Activated CD4-positive, alpha-beta memory T cell treated with anti-CD3 and anti-CD28 coated beads for 36 hours (primary cell): Measurements from ENCODE around the gene BCL2L2. TPM values are rescaled to one million over a fixed set of nuclear protein-coding genes. Genes with fewer than 3 reads are reported as not detected.
"Not testable (repeated sequence)": the region's sequence is repeated elsewhere in the genome, so short reads cannot be mapped to it uniquely, and the experiment has no call there.

Experiments
- CTCF ChIA-PET: fragments of 350-600 bp; sonication (Branson Sonifier 250); formaldehyde crosslinking; loops from one replicate; lab custom pipeline; 2021; ENCODE audit warnings: antibody characterized with exemption, inconsistent platforms; lab: Charles Lee
- POLR2A ChIA-PET: fragments of 350-600 bp; sonication (Branson Sonifier 250); formaldehyde crosslinking; loops from one replicate; lab custom pipeline; 2021; ENCODE audit warnings: antibody characterized with exemption; lab: Charles Lee
- DNase-seq: peaks from one replicate; pipeline ENCODE4 v3.0.0-alpha.2; 2020
- H3K27ac Mint-ChIP-seq: one replicate; pipeline ENCODE4 v1.8.0; 2021; ENCODE audit warnings: mixed read lengths
- H3K27me3 Mint-ChIP-seq: one replicate; pipeline ENCODE4 v1.8.0; 2021; ENCODE audit warnings: mixed read lengths
- H3K36me3 Mint-ChIP-seq: one replicate; pipeline ENCODE4 v1.8.0; 2021; ENCODE audit warnings: mixed read lengths
- H3K4me1 Mint-ChIP-seq: one replicate; pipeline ENCODE4 v1.8.0; 2021; ENCODE audit warnings: low read depth, mixed read lengths
- H3K4me3 Mint-ChIP-seq: one replicate; pipeline ENCODE4 v1.8.0; 2021; ENCODE audit warnings: mild to moderate bottlenecking, mixed read lengths
- H3K9me3 Mint-ChIP-seq: one replicate; pipeline ENCODE4 v1.8.0; 2021; ENCODE audit warnings: mixed read lengths
- intact Hi-C: fragments of 100-400 bp; cut with micrococcal nuclease; formaldehyde crosslinking; loops from one replicate; pipeline ENCODE4 v1.15.1; 2023
- total RNA-seq, 2 experiments: library from RNA; stranded (reverse); gene quantifications; one replicate each; pipeline ENCODE4 v1.2.3, GENCODE V29; 2021

The BCL2L2 gene
- total RNA-seq, 2 experiments from 2014 or later: 0.55 to 0.85 TPM

- peaks cover 1% of the 10 kb centered on the region for H3K27me3 Mint-ChIP-seq
- H3K4me1 Mint-ChIP-seq: peaks cover 23% of the 10 kb centered on the region
- intact Hi-C loops: loop anchor here (2.0 kb wide), 1 partner anchor 231 kb away; the partner anchor contains the start of gene ZFHX2
- ChIA-PET POLR2A (interaction anchor here (1.2 to 4.5 kb wide), 3 partner anchors 18 to 794 kb away, joined by 6 to 102 read pairs (median 17); partner anchors contain the start of genes ACIN1, C14orf119, DCAF11 and NRL), CTCF (interaction anchor here (0.7 to 4.8 kb wide), 12 partner anchors 14 to 262 kb away, joined by 3 to 76 read pairs (median 6); partner anchors contain the start of genes ACIN1, BCL2L2, C14orf119 and CDH24)
- peak overlapping the region; percentile 90 for H3K27ac Mint-ChIP-seq
- no peak for DNase-seq
- peak overlapping the region; percentile 92 for H3K4me3 Mint-ChIP-seq
- no peaks in the 10 kb centered on the region for H3K9me3 Mint-ChIP-seq
- H3K36me3 Mint-ChIP-seq: peaks cover 15% of the 10 kb centered on the region
Measured at GRCh38 chr14:23319746-23320583, 13.3 kb downstream of the BCL2L2 start.

GRCh38 chr14:23320584-23321571 is 14.2 kb downstream of the BCL2L2 start, which contains the start of gene PABPN1:
Gene PABPN1, plus strand, starts transcription at chr14:23321457. Its CDS starts 13 bp downstream, at chr14:23321470.
- ChIA-PET CTCF (interaction anchor here (0.6 to 4.8 kb wide), 21 partner anchors 15 to 921 kb away, joined by 3 to 76 read pairs (median 6); partner anchors contain the start of genes ACIN1, BCL2L2, C14orf119 and CDH24), POLR2A (interaction anchor here (0.6 to 4.5 kb wide), 10 partner anchors 19 to 921 kb away, joined by 3 to 102 read pairs (median 5); partner anchors contain the start of genes ACIN1, AP1G2, C14orf119 and DCAF11)
- H3K9me3 Mint-ChIP-seq: no peaks in the 10 kb centered on the region
- DNase-seq: peak; percentile 99
- intact Hi-C loops: loop anchor here (1.0 to 2.0 kb wide), 6 partner anchors 20 to 793 kb away; partner anchors contain the start of genes ACIN1, C14orf119, DCAF11 and HOMEZ
- H3K27me3 Mint-ChIP-seq: no peaks in the 10 kb centered on the region
- peak within 1 kb of the TSS; percentile 90 for H3K27ac Mint-ChIP-seq
- peak within 1 kb of the TSS; percentile 92 for H3K4me3 Mint-ChIP-seq
- H3K4me1 Mint-ChIP-seq: peaks cover 23% of the 10 kb centered on the region
- H3K36me3 Mint-ChIP-seq: peaks cover 21% of the 10 kb centered on the region

DNA sequence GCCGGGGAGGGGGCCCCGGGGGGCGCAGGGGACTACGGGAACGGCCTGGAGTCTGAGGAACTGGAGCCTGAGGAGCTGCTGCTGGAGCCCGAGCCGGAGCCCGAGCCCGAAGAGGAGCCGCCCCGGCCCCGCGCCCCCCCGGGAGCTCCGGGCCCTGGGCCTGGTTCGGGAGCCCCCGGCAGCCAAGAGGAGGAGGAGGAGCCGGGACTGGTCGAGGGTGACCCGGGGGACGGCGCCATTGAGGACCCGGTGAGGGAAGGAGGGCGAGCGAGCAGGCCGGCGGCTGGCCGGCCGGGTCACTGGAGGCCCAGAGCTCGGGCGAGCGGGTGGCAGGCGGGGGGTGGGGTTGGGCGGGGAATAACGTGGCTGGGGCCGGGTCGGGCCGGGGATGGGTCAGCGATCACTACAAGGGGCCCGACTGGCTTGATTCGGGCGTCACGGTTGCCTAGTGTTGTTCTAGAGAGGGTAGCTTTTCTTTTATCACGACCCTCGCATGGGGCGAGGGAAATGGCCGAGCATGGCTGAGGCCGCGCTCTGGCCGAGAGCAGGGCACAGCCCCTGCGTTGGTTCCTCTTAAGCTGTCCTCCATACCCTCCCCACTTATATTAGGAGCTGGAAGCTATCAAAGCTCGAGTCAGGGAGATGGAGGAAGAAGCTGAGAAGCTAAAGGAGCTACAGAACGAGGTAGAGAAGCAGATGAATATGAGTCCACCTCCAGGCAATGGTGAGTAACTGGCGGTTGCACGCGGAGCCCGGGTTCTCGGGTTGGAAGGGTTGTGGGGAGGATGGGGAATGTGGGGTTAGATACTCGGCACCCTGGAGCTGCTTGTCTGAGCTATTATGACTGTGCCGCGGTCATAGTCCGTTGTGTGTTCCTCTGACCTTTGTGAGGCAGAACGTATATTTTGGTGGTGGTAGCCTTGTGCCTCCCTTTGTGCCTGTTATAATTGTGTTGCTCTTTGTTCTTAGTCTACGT is 15.2 kb downstream of the BCL2L2 start:
- intact Hi-C loops: loop anchor here (1.0 to 2.0 kb wide), 7 partner anchors 21 to 792 kb away; partner anchors contain the start of genes ACIN1, C14orf119, DCAF11 and HOMEZ
- Mint-ChIP-seq H3K4me3 (peak overlapping the region; percentile 78), H3K36me3 (peaks cover 24% of the 10 kb centered on the region), H3K27ac (peak overlapping the region; percentile 89), H3K4me1 (peaks cover 23% of the 10 kb centered on the region), H3K9me3 (no peaks in the 10 kb centered on the region), H3K27me3 (no peaks in the 10 kb centered on the region)
- DNase-seq: peak; percentile 86
- POLR2A ChIA-PET: interaction anchor here (0.6 to 4.5 kb wide), 11 partner anchors 9 to 1129 kb away, joined by 3 to 102 read pairs (median 4); partner anchors contain the start of genes ACIN1, C14orf119, HOMEZ and PPP1R3E
- CTCF ChIA-PET: interaction anchor here (0.6 to 4.8 kb wide), 20 partner anchors 11 to 920 kb away, joined by 3 to 76 read pairs (median 5); partner anchors contain the start of genes CDH24, HOMEZ, PPP1R3E and TINF2

DNA sequence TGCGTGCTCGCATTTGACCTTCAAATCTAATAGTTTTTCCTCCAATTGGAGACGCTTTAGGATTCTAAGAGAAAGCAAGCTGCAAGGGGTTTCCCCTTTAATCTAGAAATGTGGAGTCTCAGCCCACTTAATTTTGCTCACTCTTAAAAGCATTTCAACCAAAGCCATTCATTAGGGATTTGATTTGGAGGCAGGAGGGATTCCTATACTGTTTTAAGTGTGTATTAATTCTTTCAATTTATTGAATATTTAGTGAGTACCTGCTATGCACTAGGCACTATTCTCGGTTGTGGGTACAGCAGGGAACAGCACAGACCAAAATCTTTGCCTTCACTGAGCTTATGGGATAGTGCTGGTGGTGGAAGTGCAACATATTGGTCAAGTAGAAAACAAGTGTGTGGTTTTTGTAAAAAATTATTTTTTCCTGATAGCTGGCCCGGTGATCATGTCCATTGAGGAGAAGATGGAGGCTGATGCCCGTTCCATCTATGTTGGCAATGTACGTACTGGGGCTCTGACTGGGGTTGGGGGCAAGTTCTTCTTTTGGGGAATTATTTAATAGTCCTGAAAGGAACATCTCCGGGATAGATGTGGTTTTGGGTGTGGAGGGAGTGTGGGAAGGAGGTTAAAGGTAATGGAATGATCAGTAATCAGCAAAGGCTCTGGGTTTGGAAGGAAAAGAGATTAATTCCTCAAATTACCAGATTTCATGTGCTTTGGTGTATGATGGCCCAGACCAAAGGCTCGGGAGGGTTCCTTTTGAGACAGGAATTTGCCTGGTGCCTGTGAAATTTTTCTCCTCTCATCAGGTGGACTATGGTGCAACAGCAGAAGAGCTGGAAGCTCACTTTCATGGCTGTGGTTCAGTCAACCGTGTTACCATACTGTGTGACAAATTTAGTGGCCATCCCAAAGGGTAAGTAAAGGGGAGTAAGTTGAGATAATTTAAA is 16.2 kb downstream of the BCL2L2 start:
- ChIA-PET POLR2A (interaction anchor here (0.6 to 4.5 kb wide), 9 partner anchors 8 to 1128 kb away, joined by 3 to 102 read pairs (median 4); partner anchors contain the start of genes ACIN1, C14orf119, HOMEZ and PPP1R3E), CTCF (interaction anchor here (0.6 to 4.8 kb wide), 14 partner anchors 10 to 265 kb away, joined by 3 to 76 read pairs (median 8); partner anchors contain the start of genes CDH24, HOMEZ, PPP1R3E and ZFHX2)
- Mint-ChIP-seq H3K4me3 (peak overlapping the region; percentile 78), H3K9me3 (no peaks in the 10 kb centered on the region), H3K27ac (peak overlapping the region; percentile 89), H3K4me1 (peaks cover 23% of the 10 kb centered on the region), H3K27me3 (no peaks in the 10 kb centered on the region), H3K36me3 (peaks cover 24% of the 10 kb centered on the region)
- intact Hi-C loops: loop anchor here (2.0 kb wide), 1 partner anchor 234 kb away; the partner anchor contains the start of gene THTPA
- no peak for DNase-seq

- H3K36me3 Mint-ChIP-seq: peaks cover 24% of the 10 kb centered on the region
- POLR2A ChIA-PET: no interaction called here
- no peak overlapping the region for H3K27ac Mint-ChIP-seq
- no peaks in the 10 kb centered on the region for H3K9me3 Mint-ChIP-seq
- intact Hi-C loops: loop anchor here (2.0 kb wide), 1 partner anchor 233 kb away; the partner anchor contains the start of gene THTPA
- no peak for DNase-seq
- CTCF ChIA-PET: interaction anchor here (1.1 to 4.8 kb wide), 4 partner anchors 23 to 232 kb away, joined by 3 to 76 read pairs (median 12); partner anchors contain the start of gene PPP1R3E
- H3K27me3 Mint-ChIP-seq: no peaks in the 10 kb centered on the region
- no peak overlapping the region for H3K4me3 Mint-ChIP-seq
- H3K4me1 Mint-ChIP-seq: peaks cover 29% of the 10 kb centered on the region
Measured at GRCh38 chr14:23323838-23324454, 17.3 kb downstream of the BCL2L2 start.

- POLR2A ChIA-PET: no interaction called here
- Mint-ChIP-seq H3K27me3 (no peaks in the 10 kb centered on the region), H3K9me3 (no peaks in the 10 kb centered on the region), H3K4me3 (no peak overlapping the region), H3K36me3 (peaks cover 24% of the 10 kb centered on the region), H3K27ac (no peak overlapping the region), H3K4me1 (peaks cover 29% of the 10 kb centered on the region)
- no peak for DNase-seq
- CTCF ChIA-PET: interaction anchor here (1.1 to 4.8 kb wide), 2 partner anchors 23 to 56 kb away, joined by 3 to 76 read pairs; partner anchors contain the start of gene PPP1R3E
- intact Hi-C loops: no loop called here
Measured at GRCh38 chr14:23324455-23324846, 17.8 kb downstream of the BCL2L2 start.

GRCh38 chr14:23324993-23325392 is 18.4 kb downstream of the BCL2L2 start:
- DNase-seq: no peak
- peaks cover 24% of the 10 kb centered on the region for H3K4me1 Mint-ChIP-seq
- intact Hi-C loops: loop anchor here (5.0 kb wide), 1 partner anchor 37 kb away; no protein-coding TSS in a partner anchor
- H3K36me3 Mint-ChIP-seq: peaks cover 24% of the 10 kb centered on the region
- H3K27me3 Mint-ChIP-seq: no peaks in the 10 kb centered on the region
- no peak overlapping the region for H3K4me3 Mint-ChIP-seq
- no peak overlapping the region for H3K27ac Mint-ChIP-seq
- ChIA-PET CTCF (interaction anchor here (1.1 kb wide), 1 partner anchor 55 kb away, joined by 3 read pairs; no protein-coding TSS in a partner anchor), POLR2A (interaction anchor here (1.2 kb wide), 1 partner anchor 56 kb away, joined by 3 read pairs; no protein-coding TSS in a partner anchor)
- no peaks in the 10 kb centered on the region for H3K9me3 Mint-ChIP-seq

- H3K36me3 Mint-ChIP-seq: peaks cover 24% of the 10 kb centered on the region
- intact Hi-C loops: loop anchor here (5.0 kb wide), 1 partner anchor 37 kb away; no protein-coding TSS in a partner anchor
- POLR2A ChIA-PET: interaction anchor here (1.2 to 1.7 kb wide), 2 partner anchors 53 to 55 kb away, joined by 3 to 5 read pairs; no protein-coding TSS in a partner anchor
- not testable (repeated sequence) for H3K9me3 Mint-ChIP-seq, DNase-seq, H3K27ac Mint-ChIP-seq, H3K27me3 Mint-ChIP-seq, H3K4me3 Mint-ChIP-seq
- H3K4me1 Mint-ChIP-seq: peaks cover 21% of the 10 kb centered on the region
- CTCF ChIA-PET: interaction anchor here (0.9 to 5.9 kb wide), 5 partner anchors 34 to 234 kb away, joined by 3 to 108 read pairs (median 6); partner anchors contain the start of gene HOMEZ
Measured at GRCh38 chr14:23325746-23326145, 19.1 kb downstream of the BCL2L2 start.
